ENCODE measurements around the gene PINLYP.

The PINLYP gene

DNA sequence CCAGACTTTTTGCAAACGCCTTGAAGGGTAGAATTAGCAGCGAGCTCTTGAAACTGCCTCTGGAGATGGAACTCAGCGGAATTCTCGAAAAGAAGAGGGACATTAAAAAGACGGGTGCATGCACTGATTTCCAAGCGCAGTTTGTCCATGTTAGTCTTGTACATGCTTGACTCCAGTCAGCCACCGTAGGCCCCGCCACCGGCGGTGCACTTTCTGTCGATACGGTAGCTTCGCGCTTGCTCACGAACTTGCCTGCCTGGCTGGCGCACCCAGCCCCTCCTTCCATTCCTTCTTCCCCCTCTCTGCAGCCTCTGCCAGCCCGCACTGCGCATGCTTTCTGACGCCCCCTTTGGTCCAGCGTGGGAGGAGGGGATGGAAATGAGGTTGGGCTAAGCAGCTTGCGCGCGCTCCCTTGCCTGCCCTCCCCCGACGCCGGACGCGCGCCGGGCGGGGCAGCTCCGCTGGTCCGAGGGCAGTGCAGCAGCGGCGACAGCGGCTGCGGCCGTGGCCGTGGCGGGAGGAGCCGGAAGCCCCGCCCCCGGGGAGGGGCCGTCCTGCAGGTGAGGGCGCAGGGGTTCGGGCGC lies 42.5 kb upstream of the PINLYP start, which contains the start of gene ZNF575:
Gene ZNF575 (plus strand): TSS at position 227 of the 584 bp plus-strand sequence. CDS start 1,235 bp downstream, outside the sequence.
- in situ Hi-C loops (cut with HindIII; ENCODE audit: low sequenced_read_pairs): no loop called here
- TF ChIP-seq, protein P1, sequence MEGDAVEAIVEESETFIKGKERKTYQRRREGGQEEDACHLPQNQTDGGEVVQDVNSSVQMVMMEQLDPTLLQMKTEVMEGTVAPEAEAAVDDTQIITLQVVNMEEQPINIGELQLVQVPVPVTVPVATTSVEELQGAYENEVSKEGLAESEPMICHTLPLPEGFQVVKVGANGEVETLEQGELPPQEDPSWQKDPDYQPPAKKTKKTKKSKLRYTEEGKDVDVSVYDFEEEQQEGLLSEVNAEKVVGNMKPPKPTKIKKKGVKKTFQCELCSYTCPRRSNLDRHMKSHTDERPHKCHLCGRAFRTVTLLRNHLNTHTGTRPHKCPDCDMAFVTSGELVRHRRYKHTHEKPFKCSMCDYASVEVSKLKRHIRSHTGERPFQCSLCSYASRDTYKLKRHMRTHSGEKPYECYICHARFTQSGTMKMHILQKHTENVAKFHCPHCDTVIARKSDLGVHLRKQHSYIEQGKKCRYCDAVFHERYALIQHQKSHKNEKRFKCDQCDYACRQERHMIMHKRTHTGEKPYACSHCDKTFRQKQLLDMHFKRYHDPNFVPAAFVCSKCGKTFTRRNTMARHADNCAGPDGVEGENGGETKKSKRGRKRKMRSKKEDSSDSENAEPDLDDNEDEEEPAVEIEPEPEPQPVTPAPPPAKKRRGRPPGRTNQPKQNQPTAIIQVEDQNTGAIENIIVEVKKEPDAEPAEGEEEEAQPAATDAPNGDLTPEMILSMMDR (IDR thresholded peaks at IDR 0.05; ENCODE audit: low read depth, low read length): no peak
- H3K4me3 ChIP-seq (ENCODE audit: low read depth, low read length): peak within 1 kb of the TSS; percentile 56
- peak; percentile 96 for DNase-seq (ENCODE audit: low read depth, low spot score)

DNA sequence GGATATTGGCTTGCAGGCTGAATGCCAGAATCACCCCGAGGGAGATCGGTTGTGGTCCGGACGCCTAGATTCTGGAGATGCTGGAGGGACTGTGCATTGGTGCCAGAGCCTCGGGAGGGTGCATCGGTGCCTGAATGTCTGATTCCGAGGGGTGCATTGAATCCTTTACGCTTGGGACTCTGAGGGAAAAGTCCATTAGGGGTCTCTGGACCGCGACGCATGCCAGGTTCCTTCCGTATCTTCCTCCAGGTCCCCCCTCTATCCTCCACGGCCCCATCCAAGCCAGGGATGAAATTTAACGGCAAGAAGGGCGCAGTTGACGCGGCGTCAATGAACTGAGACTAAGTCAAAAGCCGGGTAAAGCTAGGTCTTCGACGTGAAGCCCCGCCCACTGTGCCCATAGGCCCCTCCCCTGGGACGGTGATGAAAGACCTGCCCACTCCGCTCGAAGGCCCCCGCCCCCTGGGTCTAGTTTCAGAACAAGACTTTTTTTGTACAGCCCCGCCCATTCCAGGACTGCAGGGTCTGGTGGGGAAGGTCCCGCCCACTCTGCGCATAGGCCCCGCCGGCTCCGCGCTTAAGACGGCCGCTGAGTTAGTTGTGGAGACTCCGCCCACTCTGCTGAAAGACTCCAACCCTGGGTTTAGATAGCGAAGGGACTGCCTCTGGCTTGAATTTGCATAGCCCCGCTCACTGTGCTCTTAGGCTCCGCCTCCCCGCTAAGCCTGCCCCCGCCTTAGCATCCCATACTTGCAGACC lies 41.9 kb upstream of the PINLYP start:
- TF ChIP-seq, protein P1 (IDR thresholded peaks at IDR 0.05; ENCODE audit: low read depth, low read length): no peak
- in situ Hi-C loops (cut with HindIII; ENCODE audit: low sequenced_read_pairs): no loop called here
- DNase-seq (ENCODE audit: low read depth, low spot score): peak; percentile 100
- H3K4me3 ChIP-seq (ENCODE audit: low read depth, low read length): peak overlapping the region; percentile 56

DNA sequence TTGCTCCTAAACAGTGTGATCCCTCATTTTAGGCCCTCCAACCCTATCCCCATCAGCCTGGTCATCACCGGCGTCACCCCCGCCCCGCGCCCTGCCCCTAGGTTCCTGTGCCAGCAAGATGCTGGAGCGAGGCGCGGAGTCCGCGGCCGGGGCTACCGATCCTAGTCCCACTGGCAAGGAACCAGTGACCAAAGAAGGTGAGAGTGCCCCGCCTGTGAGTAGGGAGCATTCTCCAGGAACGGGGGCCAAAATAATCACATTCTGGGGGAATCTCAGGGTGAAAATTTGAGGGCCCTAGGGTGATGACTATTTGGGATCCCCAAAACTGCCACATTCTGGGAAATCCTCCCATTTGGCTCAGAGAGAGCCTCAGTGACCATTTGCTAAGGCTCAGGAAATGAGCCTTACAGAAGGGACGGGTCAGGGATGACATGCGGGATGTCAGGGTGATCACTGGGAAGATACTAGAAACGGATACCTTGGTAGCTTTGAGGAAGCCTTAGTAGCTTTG lies 41.2 kb upstream of the PINLYP start:
- TF ChIP-seq, protein P1 (IDR thresholded peaks at IDR 0.05; ENCODE audit: low read depth, low read length): no peak
- peak overlapping the region; percentile 56 for H3K4me3 ChIP-seq (ENCODE audit: low read depth, low read length)
- in situ Hi-C loops (cut with HindIII; ENCODE audit: low sequenced_read_pairs): no loop called here
- DNase-seq (ENCODE audit: low read depth, low spot score): no peak

DNA sequence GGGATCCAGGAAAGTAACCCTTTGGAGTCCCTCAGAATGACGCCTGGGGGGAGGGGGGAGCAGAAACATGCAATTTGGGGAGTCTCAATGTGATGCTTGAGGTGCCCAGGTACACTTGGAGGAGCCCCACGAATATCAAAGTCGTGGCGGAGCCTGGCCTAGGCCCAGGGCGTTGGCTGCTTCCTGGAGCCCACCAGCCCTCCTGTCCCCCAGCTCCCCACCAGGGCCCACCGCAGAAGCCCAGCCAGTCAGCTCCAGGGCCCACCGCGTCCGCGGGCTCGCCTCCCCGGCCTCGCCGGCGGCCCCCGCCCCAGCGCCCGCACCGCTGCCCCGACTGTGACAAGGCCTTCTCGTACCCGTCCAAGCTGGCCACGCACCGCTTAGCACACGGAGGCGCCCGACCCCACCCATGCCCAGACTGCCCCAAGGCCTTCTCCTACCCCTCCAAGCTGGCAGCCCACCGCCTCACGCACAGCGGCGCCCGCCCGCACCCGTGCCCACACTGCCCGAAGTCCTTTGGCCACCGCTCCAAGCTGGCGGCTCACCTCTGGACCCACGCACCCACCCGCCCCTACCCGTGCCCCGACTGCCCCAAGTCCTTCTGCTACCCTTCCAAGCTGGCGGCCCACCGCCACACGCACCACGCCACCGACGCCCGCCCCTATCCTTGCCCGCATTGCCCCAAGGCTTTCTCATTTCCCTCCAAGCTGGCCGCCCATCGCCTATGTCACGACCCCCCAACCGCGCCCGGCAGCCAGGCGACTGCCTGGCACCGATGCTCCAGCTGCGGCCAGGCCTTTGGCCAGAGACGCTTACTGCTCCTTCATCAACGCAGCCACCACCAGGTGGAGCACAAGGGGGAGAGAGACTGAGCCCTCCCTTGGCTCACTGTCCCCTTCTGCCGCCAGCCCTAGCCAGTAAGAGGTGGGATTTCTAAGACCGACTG lies 40.5 kb upstream of the PINLYP start:
- in situ Hi-C loops (cut with HindIII; ENCODE audit: low sequenced_read_pairs): no loop called here
- peak; percentile 56 for DNase-seq (ENCODE audit: low read depth, low spot score)
- no peak overlapping the region for H3K4me3 ChIP-seq (ENCODE audit: low read depth, low read length)
- TF ChIP-seq, protein P1 (IDR thresholded peaks at IDR 0.05; ENCODE audit: low read depth, low read length): peak; percentile 83

DNA sequence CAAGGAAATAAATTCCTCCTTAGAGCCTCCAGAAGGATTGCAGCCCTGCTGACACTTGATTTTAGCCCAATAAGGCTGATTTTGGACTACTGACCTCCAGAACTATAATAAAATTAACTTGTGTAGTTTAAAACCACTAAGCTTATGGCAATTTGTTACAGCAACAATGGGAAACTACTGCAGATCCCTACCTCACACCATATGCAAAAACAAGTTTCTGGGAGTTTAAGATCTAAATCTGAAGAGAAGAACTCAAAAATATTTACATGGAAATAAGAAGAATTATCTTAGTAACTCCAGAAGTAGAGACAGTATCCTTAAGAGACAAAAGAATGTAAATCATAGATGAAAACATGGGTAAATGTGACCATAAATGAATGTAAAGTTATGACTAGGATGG lies 36.7 kb upstream of the PINLYP start:
- no peak overlapping the region for H3K4me3 ChIP-seq (ENCODE audit: low read depth, low read length)
- in situ Hi-C loops (cut with HindIII; ENCODE audit: low sequenced_read_pairs): no loop called here
- TF ChIP-seq, protein P1 (IDR thresholded peaks at IDR 0.05; ENCODE audit: low read depth, low read length): no peak
- no peak for DNase-seq (ENCODE audit: low read depth, low spot score)

DNA sequence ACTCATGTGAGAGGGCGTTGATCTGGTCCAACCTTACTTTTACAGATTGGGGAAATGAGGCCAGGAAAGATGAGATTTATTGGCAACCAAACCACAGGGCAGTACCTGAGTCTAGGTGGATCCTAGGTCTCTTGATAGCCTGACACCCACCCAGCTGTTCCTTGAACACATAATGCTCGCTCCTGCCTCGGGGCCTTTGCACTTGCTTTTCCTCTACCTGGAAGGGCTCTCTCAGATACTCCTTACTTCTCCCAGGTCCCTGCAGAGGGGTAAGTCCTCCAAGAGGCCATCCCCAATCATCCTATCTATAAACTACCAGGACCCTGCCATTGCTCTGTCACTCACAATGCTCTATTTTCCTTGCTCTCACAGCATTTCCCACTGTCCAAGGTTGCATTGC lies 35.2 kb upstream of the PINLYP start:
- no peak for DNase-seq (ENCODE audit: low read depth, low spot score)
- TF ChIP-seq, protein P1 (IDR thresholded peaks at IDR 0.05; ENCODE audit: low read depth, low read length): no peak
- in situ Hi-C loops (cut with HindIII; ENCODE audit: low sequenced_read_pairs): no loop called here
- no peak overlapping the region for H3K4me3 ChIP-seq (ENCODE audit: low read depth, low read length)
